Ishikawa (cell line): ENCODE data around the gene ZRANB3.

ENCODE experiments used
- CEBPB ChIP-seq: IDR thresholded peaks from 2 replicates; pipeline ENCODE4 v1.6.1; 2012
- CREB1 ChIP-seq: IDR thresholded peaks from 2 replicates; pipeline ENCODE4 v1.6.1; 2012; ENCODE audit warnings: low read depth
- EGR1 ChIP-seq: IDR thresholded peaks from 2 replicates; pipeline ENCODE4 v1.6.1; 2012
- EP300 ChIP-seq: IDR thresholded peaks from 2 replicates; pipeline ENCODE4 v1.6.1; 2012; ENCODE audit warnings: borderline replicate concordance
- FOXM1 ChIP-seq: IDR thresholded peaks from 2 replicates; pipeline ENCODE4 v1.6.1; 2012; ENCODE audit warnings: low read depth, borderline replicate concordance
- MAX ChIP-seq: IDR thresholded peaks from 2 replicates; pipeline ENCODE4 v1.6.1; 2012
- NFIC ChIP-seq: IDR thresholded peaks from 2 replicates; pipeline ENCODE4 v1.6.1; 2012
- RAD21 ChIP-seq: IDR thresholded peaks from 2 replicates; pipeline ENCODE4 v1.6.1; 2012; ENCODE audit warnings: low read depth
- REST ChIP-seq: IDR thresholded peaks from 2 replicates; pipeline ENCODE4 v1.6.1; 2012; ENCODE audit warnings: low read depth, mild to moderate bottlenecking
- TAF1 ChIP-seq: IDR thresholded peaks from 2 replicates; pipeline ENCODE4 v1.6.1; 2012; ENCODE audit warnings: low read depth, mild to moderate bottlenecking
- TCF12 ChIP-seq: IDR thresholded peaks from 2 replicates; pipeline ENCODE4 v1.6.1; 2012; ENCODE audit warnings: low read depth
- TEAD4 ChIP-seq: IDR thresholded peaks from 2 replicates; pipeline ENCODE4 v1.6.1; 2012
- USF1 ChIP-seq: IDR thresholded peaks from 2 replicates; pipeline ENCODE4 v1.6.1; 2012
- YY1 ChIP-seq: IDR thresholded peaks from 2 replicates; pipeline ENCODE4 v1.6.1; 2012; ENCODE audit warnings: low read depth
- ZBTB7A ChIP-seq: IDR thresholded peaks from 2 replicates; pipeline ENCODE4 v1.6.1; 2012; ENCODE audit warnings: low read depth

The ZRANB3 gene

GRCh38 chr2:135530313-135531230 lies at the start of gene ZRANB3:
ZRANB3 (minus strand) TSS chr2:135531218.
- TF ChIP-seq TCF12 (0 out of 2 replicates have a peak, but pooled peaks have one; percentile 11), MAX (peak; percentile 86), TAF1 (peak; percentile 59; the same call in 1 of the 2 replicates), FOXM1 (no peak), EP300 (no peak), TEAD4 (no peak), NFIC (no peak), ZBTB7A (no peak), YY1 (peak; percentile 87), CEBPB (peak; percentile 69), USF1 (no peak), RAD21 (no peak), CREB1 (peak; percentile 76), EGR1 (no peak), REST (no peak)

- TF ChIP-seq TAF1, result no peak
- no peak for TF ChIP-seq TEAD4
- no peak for TF ChIP-seq FOXM1
- TF ChIP-seq RAD21, result no peak
- TF ChIP-seq YY1, result no peak
- no peak for TF ChIP-seq MAX
- TF ChIP-seq TCF12, result no peak
- TF ChIP-seq NFIC, result no peak
- TF ChIP-seq EP300, result no peak
- TF ChIP-seq USF1, result no peak
- TF ChIP-seq CEBPB, result no peak
- TF ChIP-seq EGR1, result no peak
- no peak for TF ChIP-seq ZBTB7A
- TF ChIP-seq CREB1, result no peak
- TF ChIP-seq REST, result no peak
These were observed 42.6 kb upstream of the ZRANB3 start for GRCh38 chr2:135573620-135574019.

- TF ChIP-seq YY1 (no peak), EP300 (no peak), RAD21 (no peak), TCF12 (no peak), CREB1 (no peak), USF1 (no peak), FOXM1 (no peak), NFIC (no peak)
These were observed 39.9 kb upstream of the ZRANB3 start for GRCh38 chr2:135570884-135571283.

GRCh38 chr2:135563793-135564192 lies 32.8 kb upstream of the ZRANB3 start:
- TF ChIP-seq REST (no peak), EP300 (no peak), RAD21 (no peak), CREB1 (no peak), ZBTB7A (no peak), NFIC (no peak)
